Coronary artery (tissue), 2 donors: ENCODE results near the gene RNASE8.

Source experiments
- DNase-seq: peaks from one replicate; pipeline ENCODE4 v3.0.0-alpha.2; 2017; ENCODE audit warnings: low spot score
- H3K27ac ChIP-seq, 2 donors: fragments of 200-600 bp; sonication (generic); one replicate each; pipeline ENCODE4 v1.5.1; 2016 to 2019
- H3K4me3 ChIP-seq: fragments of 200-600 bp; sonication (generic); 2 replicates; pipeline ENCODE4 v1.5.1; 2016; ENCODE audit warnings: mild to moderate bottlenecking, moderate library complexity
- TF ChIP-seq, protein P1 (sequence below): fragments of 200-600 bp; sonication (generic); IDR thresholded peaks from one replicate; pipeline ENCODE4 v1.5.1; 2019; ENCODE audit warnings: antibody characterized with exemption

Gene RNASE8

DNA sequence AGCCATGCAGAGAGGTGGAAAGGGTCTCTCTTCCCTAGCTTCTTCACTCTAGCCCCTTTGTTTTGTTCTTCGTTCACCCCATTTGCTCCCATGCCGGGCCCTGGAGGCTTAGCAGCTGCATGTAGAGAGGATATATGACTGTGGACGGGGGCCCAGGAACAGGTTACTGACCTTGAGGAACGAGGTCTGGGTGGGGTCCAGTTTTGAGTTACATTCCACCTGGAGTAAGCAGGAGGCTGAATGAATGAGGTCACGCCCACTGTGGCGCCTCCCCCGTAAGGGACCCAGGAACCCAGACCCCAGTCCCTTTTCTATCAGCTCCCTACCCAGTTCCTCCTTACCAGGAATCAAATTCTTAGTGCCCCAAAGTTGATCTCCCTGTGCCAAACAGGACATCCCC, 39.3 kb upstream of the RNASE8 start:
- TF ChIP-seq, protein P1, sequence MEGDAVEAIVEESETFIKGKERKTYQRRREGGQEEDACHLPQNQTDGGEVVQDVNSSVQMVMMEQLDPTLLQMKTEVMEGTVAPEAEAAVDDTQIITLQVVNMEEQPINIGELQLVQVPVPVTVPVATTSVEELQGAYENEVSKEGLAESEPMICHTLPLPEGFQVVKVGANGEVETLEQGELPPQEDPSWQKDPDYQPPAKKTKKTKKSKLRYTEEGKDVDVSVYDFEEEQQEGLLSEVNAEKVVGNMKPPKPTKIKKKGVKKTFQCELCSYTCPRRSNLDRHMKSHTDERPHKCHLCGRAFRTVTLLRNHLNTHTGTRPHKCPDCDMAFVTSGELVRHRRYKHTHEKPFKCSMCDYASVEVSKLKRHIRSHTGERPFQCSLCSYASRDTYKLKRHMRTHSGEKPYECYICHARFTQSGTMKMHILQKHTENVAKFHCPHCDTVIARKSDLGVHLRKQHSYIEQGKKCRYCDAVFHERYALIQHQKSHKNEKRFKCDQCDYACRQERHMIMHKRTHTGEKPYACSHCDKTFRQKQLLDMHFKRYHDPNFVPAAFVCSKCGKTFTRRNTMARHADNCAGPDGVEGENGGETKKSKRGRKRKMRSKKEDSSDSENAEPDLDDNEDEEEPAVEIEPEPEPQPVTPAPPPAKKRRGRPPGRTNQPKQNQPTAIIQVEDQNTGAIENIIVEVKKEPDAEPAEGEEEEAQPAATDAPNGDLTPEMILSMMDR = no peak
- H3K27ac ChIP-seq = no peak overlapping the region
- DNase-seq = peak; percentile 14
- H3K4me3 ChIP-seq = no peak overlapping the region

DNA sequence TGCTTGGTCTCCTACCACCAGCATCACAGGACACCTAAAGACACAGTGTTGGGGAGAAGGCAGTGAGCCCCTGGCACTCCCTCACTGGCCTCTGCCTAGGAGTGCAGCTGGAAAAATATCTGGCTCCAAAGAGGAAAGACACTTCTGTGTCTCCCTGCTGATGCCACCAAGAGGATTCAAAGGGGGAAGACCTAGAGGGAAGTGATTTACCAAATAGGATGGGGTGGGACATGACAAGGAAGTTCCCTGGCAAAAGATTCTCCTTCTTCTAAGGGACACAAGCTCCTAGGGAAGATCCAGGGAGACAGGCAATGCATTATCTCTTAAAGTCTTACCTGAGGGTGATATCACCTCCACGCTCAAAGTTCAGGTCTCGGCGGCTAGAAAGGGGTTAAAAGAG, 38.8 kb upstream of the RNASE8 start:
- H3K27ac ChIP-seq = no peak overlapping the region
- H3K4me3 ChIP-seq = no peak overlapping the region
- DNase-seq = peak; percentile 22
- TF ChIP-seq, protein P1 = no peak

DNA sequence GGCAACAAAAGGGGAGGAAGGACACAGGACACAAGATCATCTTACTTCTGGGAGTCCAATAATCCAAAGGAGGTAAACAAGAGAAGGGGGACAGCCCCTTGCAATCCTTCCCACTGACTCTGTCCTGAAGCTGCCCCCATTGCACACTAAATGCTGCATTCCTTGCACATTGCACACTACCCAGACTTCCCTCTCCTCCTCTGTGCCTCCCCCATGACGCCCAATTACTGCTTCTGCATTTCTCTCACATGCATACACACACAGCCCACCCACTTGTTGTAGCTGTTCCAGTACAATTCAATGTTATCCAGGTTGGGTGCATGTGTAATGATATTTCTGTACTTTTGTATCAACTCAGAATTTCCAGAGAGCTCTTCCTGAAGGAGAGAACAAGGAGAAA, 38.3 kb upstream of the RNASE8 start:
- Histone ChIP-seq H3K4me3 (no peak overlapping the region), H3K27ac (no peak overlapping the region)
- TF ChIP-seq, protein P1 = no peak
- peak; percentile 31 for DNase-seq

DNA sequence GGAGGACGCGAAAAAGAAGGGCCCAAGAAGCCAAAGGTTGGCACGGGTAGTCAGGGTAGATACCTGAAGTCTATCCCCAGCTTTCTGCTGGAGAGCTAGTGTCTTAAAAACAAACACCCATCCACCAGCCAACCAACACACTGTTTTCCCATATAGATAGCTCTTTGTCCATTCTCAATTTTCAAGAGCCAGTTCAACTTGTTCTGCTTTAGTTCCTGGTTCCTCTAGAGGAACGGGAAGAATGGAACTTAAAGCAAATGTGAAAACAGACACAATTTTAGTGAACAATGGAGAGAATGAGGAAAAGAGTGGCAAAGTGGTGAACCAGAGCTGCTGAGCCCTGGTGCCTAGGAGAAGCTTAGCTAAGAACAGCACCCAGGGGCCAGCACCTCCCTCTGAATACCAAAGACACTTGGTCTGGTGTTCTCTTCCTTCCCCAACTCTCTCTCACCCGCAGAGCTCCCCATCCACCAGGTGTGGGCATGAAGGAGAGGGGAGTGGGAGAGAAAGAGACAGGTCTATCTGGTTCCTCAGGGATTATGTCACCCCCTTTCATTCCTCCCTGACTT, 36.6 kb upstream of the RNASE8 start:
- Histone ChIP-seq H3K4me3 (no peak overlapping the region), H3K27ac (no peak overlapping the region)
- peak; percentile 38 for DNase-seq
- TF ChIP-seq, protein P1 = no peak

DNA sequence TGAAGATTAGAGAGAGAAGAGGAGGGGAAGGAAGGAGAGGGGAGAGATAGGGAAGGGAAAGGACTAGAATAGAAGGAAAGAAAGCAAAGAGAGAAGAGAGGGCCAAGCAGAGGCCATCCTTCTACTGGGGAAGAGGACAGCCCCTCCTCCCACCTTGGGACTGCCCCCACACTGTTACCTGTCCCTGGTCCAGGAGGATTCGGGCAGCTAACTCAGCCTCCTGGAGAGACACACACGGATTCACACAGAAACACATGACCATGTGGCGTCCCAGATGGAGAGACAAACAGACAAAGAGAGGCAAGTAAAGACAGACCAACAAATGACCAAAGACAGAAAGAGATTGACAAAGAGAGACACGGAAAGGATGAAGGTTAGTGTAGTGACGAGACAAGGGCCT, 34.9 kb upstream of the RNASE8 start:
- Histone ChIP-seq H3K27ac (peak overlapping the region in 1 of 2 donors; percentile 94), H3K4me3 (peak overlapping the region; percentile 88)
- DNase-seq = peak; percentile 45
- TF ChIP-seq, protein P1 = no peak

DNA sequence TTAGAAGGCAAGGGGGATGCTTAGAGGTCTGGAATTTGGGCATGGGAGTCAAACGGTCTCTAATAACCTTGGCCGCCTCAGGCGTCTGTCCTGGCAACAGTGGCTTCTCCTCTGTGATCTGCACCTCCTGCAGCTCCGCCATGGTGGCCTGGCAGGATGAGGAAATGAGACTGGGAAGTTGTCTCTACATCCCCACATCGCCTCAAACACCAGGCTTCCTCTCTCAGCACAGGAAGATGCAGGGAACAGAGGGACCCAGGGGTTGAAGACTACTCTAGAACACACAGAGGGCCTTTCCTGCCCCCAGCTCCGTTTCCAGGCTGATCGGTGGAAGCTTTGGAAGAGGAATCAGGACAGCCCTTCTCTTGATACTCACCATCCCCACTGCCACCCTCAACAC, 34.4 kb upstream of the RNASE8 start:
- TF ChIP-seq, protein P1 = no peak
- H3K27ac ChIP-seq = peak overlapping the region; percentile 94
- DNase-seq = peak; percentile 56
- peak overlapping the region; percentile 88 for H3K4me3 ChIP-seq

DNA sequence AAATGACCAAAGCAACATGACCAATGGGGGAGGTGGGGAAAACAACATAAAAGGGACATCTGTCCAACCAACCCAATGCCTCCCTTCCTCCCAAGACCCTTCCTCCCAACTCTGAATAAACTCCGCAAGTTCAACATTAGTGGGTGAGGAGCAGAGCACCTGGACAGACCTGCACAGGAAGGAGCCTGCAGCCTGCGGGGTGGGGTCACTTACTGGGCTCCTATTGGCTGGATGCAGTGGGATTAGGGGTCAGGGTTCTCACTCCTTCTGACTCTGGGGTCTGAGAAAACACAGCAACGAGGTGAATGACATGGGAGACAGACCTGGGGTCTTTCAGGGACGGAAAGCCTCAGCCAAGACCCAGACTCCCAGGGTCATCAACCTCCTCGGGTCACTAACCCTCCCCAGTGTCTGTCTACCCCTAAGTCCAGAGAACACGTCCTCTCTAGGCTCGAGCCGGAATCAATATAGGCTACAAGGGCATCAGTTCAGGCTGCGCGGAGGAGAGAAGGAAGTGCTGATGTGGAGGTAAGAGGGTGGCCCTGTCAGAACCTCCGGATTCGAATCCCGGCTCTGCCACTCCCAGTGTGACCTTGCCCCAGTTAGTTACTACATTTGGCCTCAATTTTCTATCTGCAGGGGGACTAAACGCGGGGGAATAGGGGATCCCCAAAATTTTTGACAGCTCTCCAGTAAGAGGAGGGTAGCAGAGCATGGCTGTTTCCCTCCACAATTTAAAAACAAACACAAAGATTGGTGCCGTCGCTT, 33.6 kb upstream of the RNASE8 start:
- Histone ChIP-seq H3K4me3 (peak overlapping the region; percentile 88), H3K27ac (peak overlapping the region; percentile 94)
- TF ChIP-seq, protein P1 = no peak
- peak; percentile 71 for DNase-seq
